HG02943 (cell line): Measurements from ENCODE around the gene AQP12B.

Source experiments
- ATAC-seq: cut with Tn5 transposase; IDR thresholded peaks from one replicate; pipeline ENCODE4 v1.9.1; 2021; ENCODE audit warnings: mild to moderate bottlenecking, low read depth, moderate library complexity; ENCODE audit not compliant: unreplicated experiment

AQP12B gene

DNA sequence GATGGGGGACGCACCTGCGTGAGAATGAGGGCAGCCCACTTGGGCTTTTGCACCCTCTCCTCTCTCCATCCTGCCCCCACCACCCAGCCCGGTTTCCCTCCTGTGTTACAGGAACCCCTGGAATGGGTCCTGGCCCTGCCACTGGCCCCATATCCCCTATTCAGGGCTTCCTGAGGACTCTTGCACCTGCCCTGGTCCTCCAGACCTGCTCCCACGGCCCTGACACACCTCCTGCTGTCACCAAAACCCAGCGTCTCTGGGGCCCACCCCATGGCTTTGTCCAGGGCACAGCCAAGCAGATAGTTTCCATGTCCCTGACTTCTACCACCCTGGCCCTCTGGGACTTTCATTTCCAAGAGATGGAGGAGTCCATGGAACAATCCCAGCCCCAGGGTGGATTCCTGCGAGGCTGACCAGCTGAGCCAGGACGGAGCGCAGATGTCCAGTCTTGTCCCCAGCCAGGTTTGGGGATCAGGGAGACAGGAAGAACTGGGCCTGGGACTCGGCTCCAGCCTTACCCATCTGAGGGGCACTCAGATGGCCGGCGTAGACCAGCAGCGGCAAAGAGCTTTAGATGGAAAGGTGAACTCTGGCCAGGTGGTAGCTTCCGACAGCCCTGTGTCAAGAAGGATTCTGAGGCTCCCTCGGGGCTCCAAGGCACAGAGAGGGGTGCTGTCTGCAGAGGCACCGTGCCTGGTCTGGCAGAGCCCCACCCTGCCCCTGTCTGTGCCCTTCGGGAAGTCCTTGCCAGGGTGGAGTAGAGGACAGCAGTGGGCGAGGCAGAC, 45.4 kb downstream of the AQP12B start:
- no peak for ATAC-seq

DNA sequence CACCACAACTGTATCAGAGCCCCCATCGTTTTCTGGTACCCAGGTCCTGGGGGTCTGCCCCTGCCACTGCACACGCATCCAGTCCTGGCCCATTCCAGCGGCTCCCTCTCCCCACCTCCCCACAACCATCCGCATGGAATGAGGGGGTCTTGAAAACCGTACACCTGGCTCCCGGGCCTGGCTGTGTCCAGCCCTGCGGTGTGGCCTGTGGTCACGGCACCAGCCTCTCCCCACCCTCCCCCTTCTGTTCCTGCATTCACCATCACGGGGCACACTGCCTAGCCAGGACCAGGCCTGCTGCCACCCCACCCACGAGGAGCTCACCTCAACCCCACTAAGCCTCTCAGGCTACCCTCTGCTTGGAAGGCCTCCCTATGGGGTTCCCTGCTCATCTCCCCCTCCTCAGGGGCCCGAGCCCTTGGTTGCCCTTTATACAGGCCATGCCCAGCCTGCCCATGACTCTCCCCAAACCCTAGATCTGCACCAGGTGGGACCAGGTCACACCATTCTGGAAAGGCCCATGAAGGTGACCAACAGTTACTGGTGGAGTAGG, 46.0 kb downstream of the AQP12B start:
- ATAC-seq = no peak

DNA sequence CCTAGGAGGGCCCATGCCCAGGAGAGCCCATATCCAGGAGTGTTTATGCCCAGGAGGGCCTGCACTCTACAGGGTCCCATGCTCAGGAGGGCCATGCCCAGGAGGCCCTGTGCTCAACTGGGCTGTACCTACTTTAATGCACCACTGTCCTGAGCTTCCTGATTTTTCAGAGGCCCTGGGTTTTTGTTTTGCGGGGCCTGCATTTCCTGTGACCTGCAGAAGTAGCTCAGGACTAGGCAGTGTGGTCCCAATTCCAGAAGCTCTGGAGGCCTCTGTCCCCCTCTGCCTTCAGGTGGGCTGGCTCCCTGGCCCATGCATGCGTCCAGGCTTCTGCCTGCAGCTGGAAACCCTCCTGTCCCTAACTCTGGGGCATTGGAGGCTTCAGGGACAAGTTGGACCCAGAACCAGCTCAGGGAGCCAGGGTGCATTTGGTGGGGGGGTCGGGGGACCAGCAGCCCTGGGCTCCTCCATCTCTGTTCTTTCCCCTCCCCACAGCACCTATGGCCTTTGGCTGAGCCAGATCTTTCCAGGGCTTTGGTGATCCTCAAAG, 46.6 kb downstream of the AQP12B start:
- no peak for ATAC-seq

DNA sequence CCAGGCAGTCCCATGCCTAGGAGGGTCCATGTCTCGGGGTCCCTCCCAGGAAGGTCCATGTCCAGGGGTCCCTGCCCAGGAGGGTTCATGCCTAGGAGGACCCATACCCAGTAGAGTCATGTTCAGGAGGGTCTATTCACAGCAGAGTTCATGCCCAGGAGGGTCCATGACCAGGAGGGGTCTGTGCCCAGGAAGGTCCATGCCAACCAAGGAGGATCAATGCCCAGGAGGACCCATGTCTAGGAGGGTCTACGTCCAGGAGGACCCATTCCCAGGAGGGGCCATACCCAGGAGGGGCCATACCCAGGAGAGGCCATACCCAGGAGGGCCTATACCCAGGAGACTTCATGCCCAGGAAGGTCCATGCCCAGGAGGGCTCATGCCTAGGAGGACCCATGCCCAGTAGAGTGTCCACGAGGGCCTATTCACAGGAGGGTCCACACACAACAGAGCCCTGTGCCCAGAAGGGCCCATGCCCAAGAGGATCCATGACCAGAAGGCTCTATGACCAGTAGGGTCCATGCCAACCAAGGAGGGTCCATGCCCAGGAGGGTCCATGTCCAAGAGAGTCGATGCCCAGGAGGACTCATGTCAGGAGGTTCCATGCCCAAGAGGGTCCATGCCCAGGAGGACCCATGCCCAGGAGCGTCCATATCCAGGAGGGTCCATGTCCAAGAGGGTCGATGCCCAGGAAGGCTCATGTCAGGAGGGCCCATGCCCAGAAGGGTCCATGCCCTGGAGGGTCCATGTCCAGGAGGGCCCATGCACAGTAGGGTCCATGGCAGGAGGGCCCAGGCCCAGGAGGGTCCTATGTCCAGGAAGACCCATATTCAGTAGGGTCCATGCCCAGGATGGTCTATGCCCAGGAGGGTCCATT, 47.3 kb downstream of the AQP12B start:
- no peak for ATAC-seq

DNA sequence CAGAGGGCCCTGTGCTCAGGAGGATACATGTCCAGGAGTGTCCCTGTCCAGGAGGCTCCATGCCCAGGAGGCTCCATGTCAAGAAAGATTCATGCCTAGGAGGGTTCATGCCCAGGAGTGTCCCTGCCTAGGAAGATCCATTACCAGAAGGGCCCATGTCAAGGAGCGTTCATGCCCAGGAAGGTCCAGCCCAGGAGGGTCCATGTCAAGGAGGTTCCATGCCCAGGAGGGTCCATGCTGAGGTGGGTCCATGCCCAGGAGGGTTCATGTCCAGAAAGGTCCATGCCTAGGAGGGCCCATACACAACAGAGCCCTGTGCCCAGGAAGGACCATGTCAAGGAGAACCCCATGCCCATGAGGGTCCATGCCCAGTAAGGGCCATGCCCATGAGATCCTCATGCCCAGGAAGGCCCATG, 50.4 kb downstream of the AQP12B start:
- no peak for ATAC-seq

DNA sequence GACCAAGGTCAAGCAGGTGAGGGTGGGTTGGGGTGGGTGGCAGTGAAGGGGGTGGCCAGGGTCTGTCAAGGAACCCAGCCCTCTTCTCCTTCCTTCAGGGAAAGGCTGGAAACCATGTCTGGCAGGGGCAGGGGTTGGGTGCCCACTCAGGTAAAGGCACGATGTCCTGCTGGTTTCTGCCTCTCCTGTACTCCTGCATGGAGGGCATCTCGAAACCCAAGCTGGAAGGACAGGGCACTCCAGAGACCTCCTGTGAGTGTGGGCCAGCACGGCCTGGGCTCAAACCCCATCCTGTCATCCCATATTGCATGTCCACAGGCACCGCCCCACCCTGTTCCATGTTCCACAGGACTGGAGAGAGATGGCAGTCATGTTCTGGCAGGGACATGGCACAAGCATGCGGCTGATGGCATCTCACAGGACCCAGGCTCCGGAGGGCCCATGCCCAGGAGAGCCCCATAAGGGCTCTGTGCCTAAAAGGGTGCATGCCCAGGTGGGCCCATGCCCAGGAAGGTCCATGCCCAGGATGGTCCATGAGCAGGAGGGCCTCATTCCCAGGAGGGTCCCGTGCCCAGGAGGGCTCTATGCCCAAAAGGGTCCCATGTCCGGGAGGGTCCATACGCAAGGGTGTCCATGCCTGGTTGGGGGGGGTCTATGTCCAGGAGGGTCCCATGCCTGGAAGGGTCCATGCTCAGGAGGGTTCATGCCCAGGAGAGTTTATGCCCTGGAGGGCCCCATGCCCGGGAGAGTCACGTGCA, 51.0 kb downstream of the AQP12B start:
- ATAC-seq = no peak

DNA sequence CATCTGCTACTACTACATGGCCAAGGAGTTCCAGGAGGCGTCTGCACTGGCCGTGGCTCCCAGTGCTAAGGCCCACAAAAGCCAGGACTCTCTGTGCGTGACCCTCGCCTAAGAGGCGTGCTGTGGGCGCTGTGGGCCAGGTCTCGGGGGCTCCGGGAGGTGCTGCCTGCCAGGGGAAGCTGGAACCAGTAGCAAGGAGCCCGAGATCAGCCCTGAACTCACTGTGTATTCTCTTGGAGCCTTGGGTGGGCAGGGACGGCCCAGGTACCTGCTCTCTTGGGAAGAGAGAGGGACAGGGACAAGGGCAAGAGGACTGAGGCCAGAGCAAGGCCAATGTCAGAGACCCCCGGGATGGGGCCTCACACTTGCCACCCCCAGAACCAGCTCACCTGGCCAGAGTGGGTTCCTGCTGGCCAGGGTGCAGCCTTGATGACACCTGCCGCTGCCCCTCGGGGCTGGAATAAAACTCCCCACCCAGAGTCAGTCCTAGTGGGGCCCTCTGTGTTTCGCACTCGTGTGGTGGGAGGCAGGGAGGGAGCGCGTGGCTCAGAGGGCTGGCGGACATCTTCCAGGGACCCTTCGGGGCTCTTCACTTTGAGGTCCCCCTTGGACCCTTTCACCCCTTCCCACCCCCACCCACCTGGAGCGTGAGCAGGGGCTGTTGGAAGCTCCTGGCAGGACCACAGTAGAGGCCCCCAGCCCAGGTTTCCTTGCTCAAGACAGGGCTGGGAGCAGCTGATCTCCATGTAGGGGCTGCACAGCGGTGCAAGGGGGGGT, 51.7 kb downstream of the AQP12B start:
- no peak for ATAC-seq

DNA sequence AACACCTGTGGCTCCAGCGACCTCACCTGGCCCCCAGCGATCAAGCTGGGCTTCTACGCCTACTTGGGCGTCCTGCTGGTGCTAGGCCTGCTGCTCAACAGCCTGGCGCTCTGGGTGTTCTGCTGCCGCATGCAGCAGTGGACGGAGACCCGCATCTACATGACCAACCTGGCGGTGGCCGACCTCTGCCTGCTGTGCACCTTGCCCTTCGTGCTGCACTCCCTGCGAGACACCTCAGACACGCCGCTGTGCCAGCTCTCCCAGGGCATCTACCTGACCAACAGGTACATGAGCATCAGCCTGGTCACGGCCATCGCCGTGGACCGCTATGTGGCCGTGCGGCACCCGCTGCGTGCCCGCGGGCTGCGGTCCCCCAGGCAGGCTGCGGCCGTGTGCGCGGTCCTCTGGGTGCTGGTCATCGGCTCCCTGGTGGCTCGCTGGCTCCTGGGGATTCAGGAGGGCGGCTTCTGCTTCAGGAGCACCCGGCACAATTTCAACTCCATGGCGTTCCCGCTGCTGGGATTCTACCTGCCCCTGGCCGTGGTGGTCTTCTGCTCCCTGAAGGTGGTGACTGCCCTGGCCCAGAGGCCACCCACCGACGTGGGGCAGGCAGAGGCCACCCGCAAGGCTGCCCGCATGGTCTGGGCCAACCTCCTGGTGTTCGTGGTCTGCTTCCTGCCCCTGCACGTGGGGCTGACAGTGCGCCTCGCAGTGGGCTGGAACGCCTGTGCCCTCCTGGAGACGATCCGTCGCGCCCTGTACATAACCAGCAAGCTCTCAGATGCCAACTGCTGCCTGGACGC, 52.5 kb downstream of the AQP12B start:
- ATAC-seq = no peak

DNA sequence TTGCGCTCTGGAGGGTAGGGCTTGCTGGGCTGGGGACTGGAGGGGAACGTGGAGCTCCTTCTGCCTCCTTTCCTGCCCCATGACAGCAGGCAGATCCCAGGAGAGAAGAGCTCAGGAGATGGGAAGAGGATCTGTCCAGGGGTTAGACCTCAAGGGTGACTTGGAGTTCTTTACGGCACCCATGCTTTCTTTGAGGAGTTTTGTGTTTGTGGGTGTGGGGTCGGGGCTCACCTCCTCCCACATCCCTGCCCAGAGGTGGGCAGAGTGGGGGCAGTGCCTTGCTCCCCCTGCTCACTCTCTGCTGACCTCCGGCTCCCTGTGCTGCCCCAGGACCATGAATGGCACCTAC, 53.1 kb downstream of the AQP12B start:
- ATAC-seq = no peak

DNA sequence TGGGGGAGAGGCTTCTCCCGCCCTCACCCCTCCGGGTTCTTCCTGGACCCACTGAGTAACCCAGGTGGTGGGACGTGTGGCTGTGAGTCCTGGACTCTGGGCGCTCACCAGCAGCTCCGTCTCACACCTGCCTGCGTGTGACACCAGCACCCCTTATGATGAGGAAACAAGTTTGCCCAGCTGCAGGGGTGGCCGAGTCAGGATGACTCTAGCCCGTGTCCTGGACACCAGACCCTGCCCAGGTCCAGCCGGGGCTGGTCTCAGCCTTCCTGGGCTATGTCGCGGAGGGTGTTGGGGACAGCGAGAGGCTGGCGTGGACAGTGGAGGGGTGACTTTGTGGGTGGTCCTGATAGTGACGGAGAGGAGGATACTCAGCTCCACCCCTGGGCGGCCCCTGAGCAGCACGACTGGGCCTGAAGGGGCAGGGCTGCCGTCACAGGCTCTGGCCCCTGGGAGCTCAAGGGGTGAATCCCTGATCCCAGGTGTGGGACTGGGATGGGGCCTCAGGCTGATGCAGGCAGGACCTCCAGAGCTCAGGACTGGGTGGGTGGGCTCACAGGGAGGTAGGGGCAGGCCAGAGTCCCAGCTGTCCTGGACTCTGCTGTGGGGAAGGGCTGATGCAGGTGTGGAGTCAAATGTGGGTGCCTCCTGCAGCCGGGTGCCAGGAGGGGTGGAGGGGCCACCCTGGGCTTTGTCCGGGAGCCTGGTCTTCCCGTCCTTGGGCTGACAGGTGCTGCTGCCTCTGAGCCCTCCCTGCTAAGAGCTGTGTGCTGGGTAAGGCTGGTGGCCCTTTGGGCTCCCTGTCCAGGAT, 53.7 kb downstream of the AQP12B start:
- ATAC-seq = no peak

DNA sequence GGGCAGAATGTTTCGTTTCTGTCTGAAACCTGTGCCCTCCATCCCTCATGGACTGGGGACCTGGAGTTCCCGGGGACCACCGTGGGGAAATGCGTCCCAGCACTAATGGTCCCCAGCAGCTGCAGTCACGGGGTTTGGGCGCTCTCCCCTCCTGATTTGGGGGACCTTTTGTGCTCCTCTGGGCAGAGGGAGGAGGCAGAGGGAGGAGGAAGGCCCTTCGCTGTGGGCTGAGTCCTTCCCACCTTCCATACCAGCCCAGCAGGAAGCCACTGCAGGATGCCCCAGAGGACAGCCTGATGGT, 54.2 kb downstream of the AQP12B start:
- ATAC-seq = no peak

DNA sequence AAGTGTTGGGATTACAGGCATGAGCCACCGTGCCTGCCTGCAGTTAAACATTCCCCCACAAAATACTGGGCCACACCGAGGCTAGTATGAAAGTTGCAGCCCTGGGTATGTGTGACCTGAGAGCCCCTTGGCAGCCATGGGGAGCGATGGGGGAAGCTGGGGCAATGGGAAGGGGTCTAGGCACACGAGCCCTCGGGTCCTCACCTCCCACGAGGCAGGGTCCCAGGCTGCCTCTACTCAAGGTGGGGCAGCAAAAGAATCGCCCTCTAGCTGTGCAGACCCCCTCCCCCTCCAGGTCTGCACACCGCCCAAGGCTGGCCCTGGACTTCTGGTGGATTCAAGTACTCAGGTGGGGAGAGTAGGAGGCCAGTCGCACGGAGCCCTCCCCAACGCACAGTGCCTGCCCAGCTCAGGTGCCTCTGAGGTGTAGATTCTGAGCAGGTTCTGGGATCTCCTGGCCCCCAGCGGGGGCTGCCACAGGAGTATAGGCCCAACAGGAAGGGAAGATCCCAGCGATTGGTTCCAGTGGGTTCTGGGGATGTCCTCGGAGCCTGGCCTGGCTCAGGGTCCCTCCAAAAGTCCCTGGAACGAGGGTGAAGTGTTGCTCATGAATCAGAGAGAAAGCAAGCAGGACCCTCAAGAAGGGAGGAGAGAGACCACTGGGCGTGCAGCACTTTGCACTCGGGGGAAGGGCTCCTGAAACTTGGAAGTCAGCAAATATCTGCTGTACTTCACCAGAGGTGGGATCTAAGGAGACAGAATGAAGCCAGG, 54.8 kb downstream of the AQP12B start:
- no peak for ATAC-seq

DNA sequence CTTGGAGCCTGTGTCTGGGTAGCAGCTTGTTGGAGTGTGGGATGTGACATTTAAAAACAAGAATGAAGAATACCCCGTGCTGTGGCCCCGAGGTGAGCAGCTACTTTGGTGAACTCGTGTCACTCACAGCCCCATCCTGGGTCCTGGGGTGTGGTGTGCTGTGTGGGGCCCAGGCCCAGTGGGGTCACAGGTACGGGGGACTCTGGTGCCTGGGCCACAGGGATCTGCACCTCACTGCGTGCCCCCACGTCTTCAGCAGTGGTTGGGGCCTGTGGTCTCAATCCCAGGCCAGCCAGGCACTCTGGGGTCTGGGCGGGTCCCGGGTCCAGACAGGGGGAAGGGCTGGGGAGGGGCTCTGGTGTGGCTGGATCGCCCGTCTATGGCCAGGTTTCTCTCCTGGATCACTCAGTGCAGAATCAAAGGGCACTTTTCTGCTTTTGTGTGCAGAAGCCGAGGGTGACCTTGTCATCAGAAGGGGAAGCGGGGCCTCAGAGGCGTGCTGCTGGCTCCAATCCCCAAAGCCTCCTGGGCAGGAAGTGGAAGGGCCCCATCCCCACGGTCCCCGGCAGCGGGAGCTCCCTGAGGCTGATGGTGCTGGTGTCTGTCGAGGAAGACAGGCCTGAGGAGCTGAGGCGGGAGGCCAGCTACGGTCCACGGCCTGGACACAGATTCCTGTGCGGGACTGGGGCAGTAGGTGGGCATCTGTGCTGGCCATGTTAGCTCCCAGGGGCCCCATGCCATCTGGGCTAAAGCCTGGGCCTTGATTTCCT, 56.0 kb downstream of the AQP12B start:
- no peak for ATAC-seq
